Tibial nerve (tissue), 4 donors: ENCODE data around the gene GRIK5.

Experiments
- EP300 ChIP-seq, 2 donors: sonication (generic); formaldehyde crosslinking; IDR thresholded peaks; one replicate each; pipeline ENCODE4 v1.6.1; 2017; ENCODE audit warnings: antibody characterized with exemption in 2 of 2, mild to moderate bottlenecking in 1 of 2
- POLR2A ChIP-seq, 2 donors: fragments of 450-650 bp; IDR thresholded peaks; one replicate each; pipeline ENCODE4 v1.6.1; 2017; ENCODE audit warnings: antibody characterized with exemption in 2 of 2, mild to moderate bottlenecking in 2 of 2, moderate library complexity in 2 of 2
- TF ChIP-seq, protein P1 (sequence below), 5 experiments: fragments of 200-600 bp in 3 of 5; fragments of 450-650 bp in 2 of 5; sonication (generic) in 3 of 5; IDR thresholded peaks; one replicate each; pipeline ENCODE4 v1.5.1; 2016 to 2019; ENCODE audit warnings: antibody characterized with exemption in 5 of 5, mild to moderate bottlenecking in 3 of 5, moderate library complexity in 2 of 5

DNA sequence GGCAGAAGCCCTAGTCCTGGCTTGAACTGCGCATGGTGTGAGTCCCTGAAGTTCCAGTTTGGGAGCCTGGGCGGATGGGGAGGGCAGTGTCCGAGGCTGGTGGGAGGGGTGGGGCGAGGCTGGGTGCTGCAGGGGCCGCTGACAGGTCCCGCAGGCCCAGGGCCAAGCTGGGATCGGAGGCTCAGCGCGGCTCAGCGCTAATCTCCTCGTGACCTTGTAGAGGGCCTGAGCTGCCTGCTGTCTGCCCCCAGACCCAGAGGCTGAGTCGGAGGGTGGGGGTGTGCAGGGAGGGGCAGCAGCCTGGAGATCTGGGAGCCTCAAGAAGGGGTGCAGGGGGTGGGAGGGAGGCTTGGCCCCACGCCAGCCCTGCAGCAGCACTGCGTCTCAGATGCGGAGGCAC is 79.0 kb downstream of the GRIK5 start:
- TF ChIP-seq, protein P1, sequence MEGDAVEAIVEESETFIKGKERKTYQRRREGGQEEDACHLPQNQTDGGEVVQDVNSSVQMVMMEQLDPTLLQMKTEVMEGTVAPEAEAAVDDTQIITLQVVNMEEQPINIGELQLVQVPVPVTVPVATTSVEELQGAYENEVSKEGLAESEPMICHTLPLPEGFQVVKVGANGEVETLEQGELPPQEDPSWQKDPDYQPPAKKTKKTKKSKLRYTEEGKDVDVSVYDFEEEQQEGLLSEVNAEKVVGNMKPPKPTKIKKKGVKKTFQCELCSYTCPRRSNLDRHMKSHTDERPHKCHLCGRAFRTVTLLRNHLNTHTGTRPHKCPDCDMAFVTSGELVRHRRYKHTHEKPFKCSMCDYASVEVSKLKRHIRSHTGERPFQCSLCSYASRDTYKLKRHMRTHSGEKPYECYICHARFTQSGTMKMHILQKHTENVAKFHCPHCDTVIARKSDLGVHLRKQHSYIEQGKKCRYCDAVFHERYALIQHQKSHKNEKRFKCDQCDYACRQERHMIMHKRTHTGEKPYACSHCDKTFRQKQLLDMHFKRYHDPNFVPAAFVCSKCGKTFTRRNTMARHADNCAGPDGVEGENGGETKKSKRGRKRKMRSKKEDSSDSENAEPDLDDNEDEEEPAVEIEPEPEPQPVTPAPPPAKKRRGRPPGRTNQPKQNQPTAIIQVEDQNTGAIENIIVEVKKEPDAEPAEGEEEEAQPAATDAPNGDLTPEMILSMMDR (IDR thresholded peaks at IDR 0.05), result no peak
- TF ChIP-seq EP300 (IDR thresholded peaks at IDR 0.05) (no peak), POLR2A (IDR thresholded peaks at IDR 0.05) (no peak)
